ENCODE results near the gene TAOK1. TPM values are rescaled to one million over a fixed set of nuclear protein-coding genes. Genes with fewer than 3 reads are reported as not detected.

Gene TAOK1
- total RNA-seq, 1 experiment from 2014 or later: 56.3 TPM

DNA sequence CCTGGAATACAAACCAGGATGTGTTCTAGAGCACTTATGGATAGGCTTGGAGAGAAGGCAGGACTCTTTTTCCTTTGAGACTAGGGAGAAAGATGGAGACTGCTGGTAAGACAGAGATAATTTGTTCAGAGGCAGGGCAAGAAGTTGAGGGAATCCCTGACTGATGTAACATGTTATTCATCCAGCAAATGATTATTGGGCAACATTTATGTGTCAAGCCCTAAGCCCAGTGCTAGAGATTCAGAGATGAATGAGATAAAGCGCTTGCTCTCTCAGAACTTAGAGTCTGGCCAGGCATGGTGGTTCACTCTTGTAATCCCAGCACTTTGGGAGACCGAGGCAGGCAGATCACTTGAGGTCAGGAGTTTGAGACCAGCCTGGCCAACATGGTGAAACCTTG, 48.4 kb upstream of the TAOK1 start:
- no TSS peak for BruUV-seq (replicated peaks)
- TF ChIP-seq, protein P1, sequence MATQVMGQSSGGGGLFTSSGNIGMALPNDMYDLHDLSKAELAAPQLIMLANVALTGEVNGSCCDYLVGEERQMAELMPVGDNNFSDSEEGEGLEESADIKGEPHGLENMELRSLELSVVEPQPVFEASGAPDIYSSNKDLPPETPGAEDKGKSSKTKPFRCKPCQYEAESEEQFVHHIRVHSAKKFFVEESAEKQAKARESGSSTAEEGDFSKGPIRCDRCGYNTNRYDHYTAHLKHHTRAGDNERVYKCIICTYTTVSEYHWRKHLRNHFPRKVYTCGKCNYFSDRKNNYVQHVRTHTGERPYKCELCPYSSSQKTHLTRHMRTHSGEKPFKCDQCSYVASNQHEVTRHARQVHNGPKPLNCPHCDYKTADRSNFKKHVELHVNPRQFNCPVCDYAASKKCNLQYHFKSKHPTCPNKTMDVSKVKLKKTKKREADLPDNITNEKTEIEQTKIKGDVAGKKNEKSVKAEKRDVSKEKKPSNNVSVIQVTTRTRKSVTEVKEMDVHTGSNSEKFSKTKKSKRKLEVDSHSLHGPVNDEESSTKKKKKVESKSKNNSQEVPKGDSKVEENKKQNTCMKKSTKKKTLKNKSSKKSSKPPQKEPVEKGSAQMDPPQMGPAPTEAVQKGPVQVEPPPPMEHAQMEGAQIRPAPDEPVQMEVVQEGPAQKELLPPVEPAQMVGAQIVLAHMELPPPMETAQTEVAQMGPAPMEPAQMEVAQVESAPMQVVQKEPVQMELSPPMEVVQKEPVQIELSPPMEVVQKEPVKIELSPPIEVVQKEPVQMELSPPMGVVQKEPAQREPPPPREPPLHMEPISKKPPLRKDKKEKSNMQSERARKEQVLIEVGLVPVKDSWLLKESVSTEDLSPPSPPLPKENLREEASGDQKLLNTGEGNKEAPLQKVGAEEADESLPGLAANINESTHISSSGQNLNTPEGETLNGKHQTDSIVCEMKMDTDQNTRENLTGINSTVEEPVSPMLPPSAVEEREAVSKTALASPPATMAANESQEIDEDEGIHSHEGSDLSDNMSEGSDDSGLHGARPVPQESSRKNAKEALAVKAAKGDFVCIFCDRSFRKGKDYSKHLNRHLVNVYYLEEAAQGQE (IDR thresholded peaks at IDR 0.05; ENCODE audit: low read depth): no peak
- TF ChIP-seq POLR2AphosphoS5 (IDR thresholded peaks at IDR 0.05; ENCODE audit: low read depth, low read length) (no peak), FOSL1 (IDR thresholded peaks at IDR 0.05; ENCODE audit: low read depth) (no peak), RAD21 (IDR thresholded peaks at IDR 0.05; ENCODE audit: low read depth) (no peak), JUND (IDR thresholded peaks at IDR 0.05) (no peak), CBX3 (IDR thresholded peaks at IDR 0.05; ENCODE audit: low read depth) (no peak), EZH2phosphoT487 (IDR thresholded peaks at IDR 0.05; ENCODE audit: borderline replicate concordance) (no peak)
- TF ChIP-seq, protein P2, sequence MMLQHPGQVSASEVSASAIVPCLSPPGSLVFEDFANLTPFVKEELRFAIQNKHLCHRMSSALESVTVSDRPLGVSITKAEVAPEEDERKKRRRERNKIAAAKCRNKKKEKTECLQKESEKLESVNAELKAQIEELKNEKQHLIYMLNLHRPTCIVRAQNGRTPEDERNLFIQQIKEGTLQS (IDR thresholded peaks at IDR 0.05): no peak
- RAD21 ChIA-PET (ENCODE audit: low non-redundant PET in 1 of 2, low total read pairs in 2 of 2, uncharacterized antibody in 2 of 2, unreplicated experiment in 2 of 2): no interaction called here
- Histone ChIP-seq H3K9ac (ENCODE audit: low read length) (no peak overlapping the region), H3K79me2 (ENCODE audit: insufficient read depth, low read length) (no peaks in the 10 kb centered on the region), H4K20me1 (ENCODE audit: insufficient read depth) (no peaks in the 10 kb centered on the region), H3K4me1 (ENCODE audit: control insufficient read depth in 1 of 2, insufficient read depth in 2 of 2, low read length in 2 of 2) (no peaks in the 10 kb centered on the region), H3K9me3 (ENCODE audit: control insufficient read depth in 1 of 2, insufficient read depth in 1 of 2, low read depth in 1 of 2, low read length in 2 of 2) (no peaks in the 10 kb centered on the region), H3K36me3 (ENCODE audit: control insufficient read depth in 1 of 2, insufficient read depth in 2 of 2, low read length in 2 of 2) (no peaks in the 10 kb centered on the region), H2AFZ (ENCODE audit: low read depth, low read length, poor library complexity, severe bottlenecking) (no peak overlapping the region), H3K27ac (ENCODE audit: low read depth, low read length) (no peak overlapping the region), H3K9me2 (ENCODE audit: insufficient read depth) (no peaks in the 10 kb centered on the region), H3K4me3 (replicated peaks in 1 of 2; ENCODE audit: low read depth in 1 of 2, low read length in 2 of 2) (no peak overlapping the region), H3K4me2 (ENCODE audit: low read length) (no peak overlapping the region), H3K27me3 (ENCODE audit: insufficient read depth, low read length) (0 out of 2 replicates have a peak, but pooled peaks cover 9% of the 10 kb centered on the region)
- CTCF ChIA-PET: no interaction called here
- no peak for DNase-seq (ENCODE audit: low read depth, low spot score)
- no peak for ATAC-seq
- POLR2A ChIA-PET: no interaction called here
- intact Hi-C loops (cut with micrococcal nuclease): no loop called here

All from HCT116 (cell line).